RCC 7860 (cell line): ENCODE results near the gene CDC14B.
"Not testable (repeated sequence)": the region's sequence is repeated elsewhere in the genome, so short reads cannot be mapped to it uniquely, and the experiment has no call there.

Source experiments
- DNase-seq: peaks from one replicate; pipeline ENCODE4 v3.0.0-alpha.2; 2015; ENCODE audit warnings: low spot score
- FAIRE-seq: peaks from 2 replicates; lab custom pipeline; 2012; peaks lifted over from hg19 to GRCh38; lab: Jason Lieb, UNC

The CDC14B gene

GRCh38 chr9:96551403-96551802, 68.2 kb downstream of the CDC14B start:
- DNase-seq: no peak
- no peak for FAIRE-seq

GRCh38 chr9:96550659-96551058, 69.0 kb downstream of the CDC14B start:
- FAIRE-seq: no peak

GRCh38 chr9:96543131-96543530, 76.5 kb downstream of the CDC14B start:
- not testable (repeated sequence) for DNase-seq, FAIRE-seq

More at GRCh38 chr9:96550659-96551058, 69.0 kb downstream of the CDC14B start:
- no peak for DNase-seq

GRCh38 chr9:96540106-96540505, 79.5 kb downstream of the CDC14B start:
- no peak for DNase-seq
- no peak for FAIRE-seq

GRCh38 chr9:96532173-96532572, 87.5 kb downstream of the CDC14B start:
- FAIRE-seq (no peak), DNase-seq (no peak)

- DNase-seq (no peak), FAIRE-seq (no peak)
Measured at GRCh38 chr9:96524764-96525163, 94.9 kb downstream of the CDC14B start.

GRCh38 chr9:96524045-96524444, 95.6 kb downstream of the CDC14B start:
- FAIRE-seq (no peak), DNase-seq (no peak)

- no peak for DNase-seq
- no peak for FAIRE-seq
Measured at GRCh38 chr9:96523374-96523773, 96.3 kb downstream of the CDC14B start.

GRCh38 chr9:96522366-96522765, 97.3 kb downstream of the CDC14B start:
- FAIRE-seq (no peak), DNase-seq (no peak)

- FAIRE-seq (no peak), DNase-seq (no peak)
Measured at GRCh38 chr9:96519787-96520186, 99.9 kb downstream of the CDC14B start.

GRCh38 chr9:96519095-96519494, 100.5 kb downstream of the CDC14B start:
- FAIRE-seq: no peak
- no peak for DNase-seq

- DNase-seq (no peak), FAIRE-seq (no peak)
Measured at GRCh38 chr9:96515621-96516470, 103.8 kb downstream of the CDC14B start.

- no peak for DNase-seq
- no peak for FAIRE-seq
Measured at GRCh38 chr9:96514800-96515158, 104.9 kb downstream of the CDC14B start.

- DNase-seq (no peak), FAIRE-seq (no peak)
Measured at GRCh38 chr9:96514108-96514799, 105.4 kb downstream of the CDC14B start.

- DNase-seq: no peak
- FAIRE-seq: no peak
Measured at GRCh38 chr9:96513622-96514021, 106.0 kb downstream of the CDC14B start.

- DNase-seq (no peak), FAIRE-seq (no peak)
Measured at GRCh38 chr9:96512240-96512639, 107.4 kb downstream of the CDC14B start.

- DNase-seq (no peak), FAIRE-seq (no peak)
Measured at GRCh38 chr9:96510258-96510657, 109.4 kb downstream of the CDC14B start.

GRCh38 chr9:96509848-96510247, 109.8 kb downstream of the CDC14B start:
- FAIRE-seq (no peak), DNase-seq (no peak)

GRCh38 chr9:96509026-96509425, 110.6 kb downstream of the CDC14B start:
- DNase-seq (no peak), FAIRE-seq (no peak)

- FAIRE-seq: no peak
Measured at GRCh38 chr9:96508227-96508940, 111.3 kb downstream of the CDC14B start.

GRCh38 chr9:96505316-96505991, 114.2 kb downstream of the CDC14B start:
- DNase-seq: no peak
- no peak for FAIRE-seq

More at GRCh38 chr9:96508227-96508940, 111.3 kb downstream of the CDC14B start:
- no peak for DNase-seq
